NCI-H2107 treated with DMSO at 0.1 percent for 48 hours (cell line): ENCODE measurements around the gene PON1.

ENCODE experiments used
- DNase-seq: peaks from one replicate; lab custom pipeline; 2025; ENCODE audit not compliant: unreplicated experiment; lab: John Stamatoyannopoulos, UW

The PON1 gene

DNA sequence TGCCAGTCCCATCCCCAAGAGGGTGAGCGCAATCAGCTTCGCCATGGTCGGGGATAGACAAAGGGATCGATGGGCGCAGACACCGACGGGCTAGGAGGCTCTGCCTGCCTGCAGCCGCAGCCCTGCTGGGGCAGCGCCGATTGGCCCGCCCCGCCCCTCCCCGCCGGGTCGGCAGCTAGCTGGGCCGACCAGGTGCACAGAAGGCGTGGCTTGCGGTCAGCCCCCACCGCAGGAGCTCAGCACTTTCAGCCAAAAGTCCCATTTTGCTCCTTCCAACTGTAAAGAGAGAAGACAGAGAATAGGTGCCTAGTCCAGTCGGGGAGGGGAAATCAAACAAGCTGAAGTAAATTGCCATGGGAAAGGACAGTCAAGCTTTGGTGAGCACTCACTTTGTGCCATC, at the start of gene PON1:
TSS of gene PON1 (minus strand) at position 102 of the 400 bp plus-strand sequence. CDS start at position 45, 57 bp downstream.
- DNase-seq = peak; percentile 14

DNA sequence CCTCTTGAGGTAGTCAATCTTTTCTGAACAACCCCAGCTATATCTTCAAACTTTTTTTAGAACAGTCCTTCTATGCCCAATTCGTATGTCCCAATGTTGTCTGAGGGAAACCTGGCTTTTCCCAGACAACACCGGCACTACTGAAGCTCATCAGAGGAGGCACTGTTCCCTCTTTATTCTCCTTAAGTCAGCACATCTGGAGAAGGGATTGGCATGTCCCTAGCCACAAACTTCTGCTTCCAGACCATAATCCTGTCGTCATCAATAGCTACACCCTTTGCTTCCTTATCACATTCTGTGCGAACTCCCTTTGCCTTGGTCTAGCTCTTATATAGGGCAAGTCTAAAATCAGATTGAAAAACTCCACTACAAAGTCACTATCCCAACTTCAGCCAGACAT, 49.0 kb upstream of the PON1 start:
- no peak for DNase-seq

DNA sequence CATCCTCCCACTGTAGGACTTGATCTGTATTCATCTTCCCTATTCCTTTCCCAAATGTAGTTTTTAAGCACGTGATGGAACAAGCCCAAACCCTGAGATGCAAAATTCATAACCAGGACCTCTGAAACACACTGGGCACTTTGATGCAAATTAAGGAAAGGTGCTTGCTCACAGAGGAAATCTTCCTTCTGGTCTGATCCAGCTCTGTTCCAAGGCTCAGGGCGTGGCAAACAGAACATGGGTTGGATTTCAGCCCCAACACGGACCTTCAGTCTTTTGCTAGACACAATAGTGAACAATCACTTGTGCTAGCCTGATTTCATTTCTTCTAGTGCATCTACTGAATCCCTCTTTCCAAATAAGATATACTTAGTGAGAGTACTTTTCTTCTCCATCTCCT, 43.9 kb upstream of the PON1 start:
- DNase-seq = no peak

DNA sequence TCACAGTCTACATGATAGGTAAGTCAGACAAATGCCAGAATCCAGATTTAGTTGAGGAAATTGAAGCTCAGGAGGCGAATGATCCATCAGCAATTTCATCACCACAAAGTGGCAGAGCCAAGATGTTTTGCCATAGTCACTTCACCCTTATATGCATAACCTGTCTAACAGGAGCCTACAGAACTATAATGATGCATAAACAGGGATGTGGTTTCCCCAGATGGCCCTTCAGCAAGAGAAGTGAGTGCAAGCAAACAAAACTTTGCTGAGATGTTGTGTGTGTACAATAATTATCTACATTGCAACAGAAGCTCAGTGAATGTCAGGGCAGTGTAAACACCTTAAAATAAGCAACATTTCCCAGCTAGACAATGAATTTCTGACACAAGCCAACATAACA, 43.3 kb upstream of the PON1 start:
- DNase-seq = peak; percentile 83

DNA sequence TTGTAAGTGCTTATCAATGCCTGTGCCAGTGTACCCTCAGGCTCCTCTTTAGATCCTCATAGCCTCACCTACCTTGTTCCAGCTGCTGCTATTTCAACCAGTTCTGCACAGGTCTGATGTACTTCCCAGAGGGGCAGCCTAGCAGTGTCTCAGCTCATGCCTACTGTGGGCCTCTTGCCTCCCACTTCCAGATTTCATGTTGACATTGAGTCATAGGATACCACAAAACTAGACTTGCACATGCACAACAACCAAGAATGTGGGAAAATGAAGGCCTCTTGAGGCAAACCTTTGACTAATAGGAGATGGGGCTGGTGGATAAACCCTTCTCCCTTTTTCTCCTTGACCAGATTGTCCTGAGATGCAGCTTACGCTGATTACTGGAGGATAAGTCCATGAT, 40.8 kb upstream of the PON1 start:
- DNase-seq = no peak

DNA sequence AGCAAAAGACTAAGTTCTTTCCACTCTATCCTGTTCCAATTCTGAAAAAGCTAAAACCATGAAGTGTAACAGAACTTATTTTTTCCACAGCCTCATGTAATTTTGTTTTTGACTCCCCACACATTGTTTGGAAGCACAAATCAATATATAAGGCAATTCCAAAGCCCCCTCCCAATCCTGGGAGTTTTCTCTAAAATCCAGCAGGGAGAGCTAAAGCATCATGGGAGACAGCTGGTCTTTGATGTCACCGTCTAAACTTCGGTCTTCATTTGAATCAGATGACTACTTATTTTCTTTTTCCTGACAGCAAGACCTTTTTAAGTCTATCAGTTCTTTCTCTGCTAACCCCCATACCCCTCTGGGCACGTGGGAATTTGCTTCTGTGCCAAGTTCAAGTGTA, 33.3 kb upstream of the PON1 start:
- no peak for DNase-seq

GRCh38 chr7:95342642-95343307, 18.4 kb upstream of the PON1 start:
- no peak for DNase-seq

DNA sequence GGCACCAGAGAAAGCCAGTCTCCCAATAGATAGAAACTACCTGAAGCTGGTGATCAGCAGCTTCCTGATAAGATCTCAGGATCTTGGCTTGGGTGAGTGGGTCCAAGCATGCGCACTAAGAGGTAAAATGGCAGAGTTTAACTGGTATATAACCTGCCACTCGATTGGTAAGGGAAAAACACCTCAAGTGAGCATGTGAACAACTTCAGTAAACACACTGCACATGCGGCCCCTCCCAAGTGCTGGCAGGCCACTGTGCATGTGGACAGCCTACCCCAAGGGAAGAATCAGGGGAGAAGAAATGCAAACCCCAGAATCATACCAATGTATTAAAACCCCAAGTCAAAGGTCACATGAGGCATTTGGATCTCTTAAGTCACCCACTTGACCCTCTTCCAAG, 17.7 kb upstream of the PON1 start:
- no peak for DNase-seq

DNA sequence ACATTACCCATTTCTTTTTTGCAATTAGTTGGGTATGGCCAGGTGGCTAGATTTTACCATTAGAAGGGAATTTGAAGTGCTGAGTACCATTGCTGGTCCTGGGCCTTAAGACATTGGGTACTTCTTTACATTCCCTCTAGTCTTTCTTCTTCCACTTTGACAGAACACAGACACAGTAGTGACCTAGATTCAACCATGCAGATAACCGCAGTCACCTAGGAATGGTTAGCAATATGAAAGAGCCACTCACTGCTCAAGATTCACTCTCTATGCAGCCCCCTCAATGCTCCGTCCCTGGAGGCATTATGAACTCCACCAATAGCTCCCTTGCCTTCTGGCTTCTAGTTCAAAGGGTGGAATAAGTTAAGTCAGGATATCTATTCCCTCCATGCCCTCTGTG, 16.2 kb upstream of the PON1 start:
- DNase-seq = no peak

DNA sequence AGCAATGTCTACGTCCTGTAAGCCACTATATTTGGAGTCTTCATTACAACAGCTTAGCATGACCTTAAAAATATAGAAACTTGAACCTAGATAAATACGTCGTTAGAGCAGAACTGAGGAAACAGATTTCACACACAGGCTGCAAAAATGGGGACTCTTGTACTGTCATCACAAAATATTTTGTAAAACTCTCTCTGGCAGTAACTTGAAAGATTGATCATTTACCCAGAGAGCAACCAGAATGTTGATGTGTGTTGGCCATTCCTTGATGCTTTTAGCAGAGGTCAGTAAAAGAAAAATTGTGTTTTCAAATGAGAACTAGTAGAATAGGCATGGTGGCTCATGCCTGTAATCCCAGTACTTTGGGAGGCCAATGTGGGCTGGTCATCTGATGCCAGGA, 14.5 kb upstream of the PON1 start:
- no peak for DNase-seq

GRCh38 chr7:95335093-95335492, 10.8 kb upstream of the PON1 start:
- DNase-seq = no peak

DNA sequence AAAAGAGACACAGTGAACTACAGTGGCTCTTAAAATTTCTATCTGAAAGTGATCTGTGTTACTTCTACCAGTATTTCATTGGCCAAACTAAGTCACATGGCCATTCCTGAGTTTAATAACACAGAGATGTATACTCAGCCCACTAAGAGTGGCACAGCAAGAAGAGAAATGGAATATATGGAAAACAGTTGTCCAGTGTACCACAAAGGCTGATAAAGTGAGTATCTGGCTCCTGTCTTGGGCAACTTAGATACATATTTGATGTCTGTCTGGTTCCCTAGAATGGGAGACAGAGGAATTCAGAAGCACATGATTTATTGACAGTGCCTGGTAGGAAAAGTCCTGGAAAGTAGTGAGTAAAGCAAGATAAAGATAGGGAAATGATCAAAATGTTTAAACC, 10.1 kb upstream of the PON1 start:
- no peak for DNase-seq

GRCh38 chr7:95330961-95331337, 6.6 kb upstream of the PON1 start:
- no peak for DNase-seq

DNA sequence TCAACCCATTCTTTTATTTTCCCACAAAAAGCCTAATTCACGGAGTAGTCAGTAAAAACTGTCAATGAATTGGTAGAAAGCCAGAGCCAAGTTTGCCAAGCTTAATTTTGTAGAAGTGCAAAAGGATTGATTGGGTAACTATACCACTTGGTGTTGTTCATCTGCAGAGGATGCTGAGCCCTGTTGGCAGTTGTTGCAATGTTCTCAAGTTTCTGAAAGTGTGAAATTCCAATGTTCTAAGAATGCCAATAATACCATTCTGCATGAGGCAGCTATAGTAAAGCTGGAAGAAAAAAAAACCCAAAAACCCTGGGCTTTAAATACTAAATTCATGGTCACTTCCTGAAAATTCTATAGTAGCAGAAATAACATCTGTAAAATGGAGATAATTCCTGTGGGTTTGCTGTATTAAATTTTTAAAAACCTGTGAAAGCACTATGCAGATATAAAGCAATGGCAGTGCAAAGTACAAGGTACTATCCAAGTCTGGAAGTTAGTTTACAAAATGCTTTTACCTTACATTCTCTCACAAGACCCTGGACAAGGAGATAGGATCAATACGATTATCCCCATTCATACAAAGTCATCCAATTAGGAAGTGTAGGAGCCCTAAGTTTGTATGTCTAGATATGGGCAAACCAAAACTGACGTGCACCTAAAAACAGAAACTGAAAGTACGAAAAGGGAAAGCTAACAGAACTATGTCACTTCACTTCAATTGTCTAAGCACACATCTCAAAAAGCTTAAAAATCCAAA, 6.0 kb upstream of the PON1 start:
- DNase-seq = no peak

GRCh38 chr7:95327356-95327755, 3.0 kb upstream of the PON1 start:
- DNase-seq = no peak

- DNase-seq = no peak
These were observed 762 bp downstream of the PON1 start for GRCh38 chr7:95323410-95324129.

DNA sequence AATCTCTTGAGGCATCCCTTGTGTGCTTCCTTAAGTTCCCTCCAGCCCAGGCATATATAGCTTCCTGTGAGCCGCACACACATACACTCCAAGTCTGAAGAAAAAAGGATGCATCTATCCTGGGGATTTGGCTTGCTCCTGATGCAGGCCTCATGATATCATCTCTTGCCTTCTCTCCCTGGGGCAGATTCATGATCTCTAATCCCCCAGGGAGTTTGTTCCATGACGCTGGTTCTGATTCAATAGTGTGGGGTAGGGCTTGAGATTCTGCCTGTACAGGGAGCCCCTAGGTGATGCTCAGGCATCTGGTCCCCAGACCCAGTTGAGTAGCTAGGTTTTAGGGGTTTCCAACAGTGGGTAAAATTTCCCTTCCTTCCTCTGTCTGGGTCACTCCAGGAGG, 1.5 kb downstream of the PON1 start:
- no peak for DNase-seq

DNA sequence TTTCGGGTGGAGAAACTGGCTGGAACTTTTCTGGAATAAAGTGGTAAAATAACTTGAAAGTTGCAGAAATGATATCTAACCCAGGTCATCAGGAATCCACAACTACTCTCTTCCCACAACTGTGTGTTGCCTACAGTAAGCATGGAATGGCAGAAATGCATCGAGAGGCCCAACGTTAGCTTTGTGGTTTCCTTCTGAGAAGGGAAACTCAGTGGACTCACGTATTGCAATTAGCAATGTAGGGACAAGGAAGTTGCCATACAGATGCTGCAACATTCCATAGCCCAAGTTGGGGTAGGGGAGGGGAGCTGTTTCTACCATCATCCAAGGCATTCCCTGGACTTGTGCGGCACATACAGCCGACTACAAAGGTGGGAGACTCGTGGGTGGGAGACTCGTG, 1.9 kb downstream of the PON1 start:
- DNase-seq = no peak

DNA sequence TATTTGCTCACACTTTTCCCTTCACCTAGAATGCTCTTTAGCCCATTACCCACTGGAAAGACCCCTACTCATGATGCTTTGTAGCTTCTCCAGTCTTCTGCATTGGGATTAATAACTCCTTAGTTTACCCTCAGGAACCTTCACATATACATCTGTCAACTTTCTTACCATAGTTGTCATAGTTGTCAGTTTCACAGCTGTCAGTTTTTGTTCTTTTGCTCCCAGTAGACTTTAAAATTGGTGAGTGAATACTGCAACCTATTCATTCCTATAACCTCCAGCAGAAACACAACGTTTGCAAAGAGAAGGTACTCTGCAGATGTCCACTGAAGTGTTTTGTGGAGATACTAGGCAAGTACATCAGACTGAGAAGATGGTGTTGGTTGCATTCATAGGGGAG, 2.6 kb downstream of the PON1 start:
- no peak for DNase-seq

- DNase-seq = no peak
These were observed 3.7 kb downstream of the PON1 start for GRCh38 chr7:95320651-95321050.

DNA sequence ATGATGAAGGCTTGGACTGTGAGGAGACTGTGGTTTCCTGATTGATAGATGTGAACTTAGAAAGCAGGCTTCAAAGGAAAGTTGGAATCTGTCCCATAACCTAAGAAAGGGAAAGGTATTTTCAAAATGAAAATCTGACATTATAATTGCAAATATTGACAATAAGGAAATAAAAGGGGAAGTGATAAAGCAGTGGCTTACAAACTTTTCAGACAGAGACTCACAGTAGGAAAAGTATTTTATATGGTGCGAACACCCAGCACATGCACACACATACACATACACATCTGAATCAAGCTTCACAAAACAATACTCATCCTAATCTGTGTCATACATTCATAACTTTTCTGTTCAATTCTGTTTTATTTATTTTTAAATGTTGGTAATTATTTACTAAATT, 4.8 kb downstream of the PON1 start:
- DNase-seq = no peak

DNA sequence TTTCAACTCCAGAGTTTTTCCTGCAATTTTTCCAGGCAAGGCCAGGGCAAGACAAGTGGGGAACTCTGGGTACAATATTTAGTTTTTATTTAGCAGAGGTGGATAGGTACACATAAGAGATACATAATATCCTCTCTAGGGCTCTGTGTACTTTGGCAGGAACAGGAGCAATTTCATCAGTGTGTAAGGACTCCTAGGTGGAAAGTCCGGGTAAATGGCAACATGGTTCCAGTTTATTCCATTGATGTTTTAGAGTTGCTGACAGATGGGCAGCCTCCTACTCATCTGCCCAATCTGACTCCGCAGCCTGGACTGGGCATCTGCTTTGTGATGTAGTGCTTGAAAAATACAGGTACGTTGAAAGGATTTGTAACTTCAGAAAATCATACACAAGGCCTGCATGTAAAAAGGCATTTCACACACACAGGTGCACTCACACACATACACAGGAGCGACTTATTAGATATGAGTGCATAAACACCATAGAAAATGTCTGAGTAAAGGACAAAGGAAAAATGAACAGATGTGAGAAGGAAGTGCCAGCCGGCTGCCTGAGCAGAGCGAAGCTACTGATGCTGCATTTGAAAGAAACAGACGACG, 5.7 kb downstream of the PON1 start:
- DNase-seq = no peak
